Left ventricle myocardium inferior (tissue), 1 donor: ENCODE results near the gene ACVR1. TPM values are rescaled to one million over a fixed set of nuclear protein-coding genes. Genes with fewer than 3 reads are reported as not detected.

Source experiments
- DNase-seq: peaks from one replicate; pipeline ENCODE4 v3.0.0-alpha.2; 2020
- H3K27ac ChIP-seq: fragments of 200-600 bp; replicated peaks from 2 replicates; pipeline ENCODE4 v1.8.0; 2021
- H3K27me3 ChIP-seq: fragments of 200-600 bp; 2 replicates; pipeline ENCODE4 v1.8.0; 2021; ENCODE audit warnings: low read depth
- H3K36me3 ChIP-seq: fragments of 200-600 bp; 2 replicates; pipeline ENCODE4 v1.8.0; 2021
- H3K4me1 ChIP-seq: fragments of 200-600 bp; 2 replicates; pipeline ENCODE4 v1.8.0; 2021
- H3K4me3 ChIP-seq: fragments of 200-600 bp; 2 replicates; pipeline ENCODE4 v1.8.0; 2021; ENCODE audit warnings: mild to moderate bottlenecking, moderate library complexity
- H3K9me3 ChIP-seq: fragments of 200-600 bp; replicated peaks from 2 replicates; pipeline ENCODE4 v1.8.0; 2021
- intact Hi-C: fragments of 100-400 bp; cut with micrococcal nuclease; formaldehyde crosslinking; loops from one replicate; pipeline ENCODE4 v1.11.0; 2022
- total RNA-seq: library from RNA; stranded (reverse); fragmentation: NEBNext Ultra II Directional; extraction: Animal tissue kit (Norgen Biotek cat#: 25700); gene quantifications from one replicate; pipeline ENCODE4 v1.2.1, GENCODE V29; 2021
- TF ChIP-seq, protein P1 (sequence below): fragments of 200-600 bp; IDR thresholded peaks from 2 replicates; pipeline ENCODE4 v1.8.0; 2021; ENCODE audit warnings: antibody characterized with exemption, mild to moderate bottlenecking, borderline replicate concordance
- donor health status: DM: no; HTN: yes; CAD: no; lungs with severe emphysema.

Gene ACVR1
- total RNA-seq, 1 donor from 2014 or later, result 30.6 TPM

DNA sequence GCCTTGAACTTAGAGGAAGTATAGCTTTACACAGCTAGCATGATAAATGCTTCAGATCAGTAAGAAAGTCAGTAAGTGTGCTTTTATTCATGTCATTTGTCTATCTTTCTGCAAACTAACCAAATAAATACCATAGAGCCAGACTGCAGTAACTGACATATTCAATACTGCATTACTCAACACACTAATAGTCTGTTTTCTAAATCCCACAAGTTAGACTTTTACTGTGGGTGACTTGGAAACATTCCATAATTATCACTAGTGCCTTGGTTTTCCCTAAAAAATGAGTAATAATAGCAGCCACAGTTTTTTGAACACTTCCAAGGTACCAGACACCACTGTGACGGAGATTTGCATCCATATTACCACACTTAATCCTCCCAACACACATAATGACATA, 33.0 kb downstream of the ACVR1 start:
- no peaks in the 10 kb centered on the region for H3K27me3 ChIP-seq
- H3K4me1 ChIP-seq, result peaks cover 81% of the 10 kb centered on the region
- intact Hi-C loops, result no loop called here
- no peaks in the 10 kb centered on the region for H3K9me3 ChIP-seq
- no peak for DNase-seq
- no peak overlapping the region for H3K4me3 ChIP-seq
- no peaks in the 10 kb centered on the region for H3K36me3 ChIP-seq
- peak overlapping the region; percentile 88 for H3K27ac ChIP-seq
- TF ChIP-seq, protein P1, sequence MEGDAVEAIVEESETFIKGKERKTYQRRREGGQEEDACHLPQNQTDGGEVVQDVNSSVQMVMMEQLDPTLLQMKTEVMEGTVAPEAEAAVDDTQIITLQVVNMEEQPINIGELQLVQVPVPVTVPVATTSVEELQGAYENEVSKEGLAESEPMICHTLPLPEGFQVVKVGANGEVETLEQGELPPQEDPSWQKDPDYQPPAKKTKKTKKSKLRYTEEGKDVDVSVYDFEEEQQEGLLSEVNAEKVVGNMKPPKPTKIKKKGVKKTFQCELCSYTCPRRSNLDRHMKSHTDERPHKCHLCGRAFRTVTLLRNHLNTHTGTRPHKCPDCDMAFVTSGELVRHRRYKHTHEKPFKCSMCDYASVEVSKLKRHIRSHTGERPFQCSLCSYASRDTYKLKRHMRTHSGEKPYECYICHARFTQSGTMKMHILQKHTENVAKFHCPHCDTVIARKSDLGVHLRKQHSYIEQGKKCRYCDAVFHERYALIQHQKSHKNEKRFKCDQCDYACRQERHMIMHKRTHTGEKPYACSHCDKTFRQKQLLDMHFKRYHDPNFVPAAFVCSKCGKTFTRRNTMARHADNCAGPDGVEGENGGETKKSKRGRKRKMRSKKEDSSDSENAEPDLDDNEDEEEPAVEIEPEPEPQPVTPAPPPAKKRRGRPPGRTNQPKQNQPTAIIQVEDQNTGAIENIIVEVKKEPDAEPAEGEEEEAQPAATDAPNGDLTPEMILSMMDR, result no peak

DNA sequence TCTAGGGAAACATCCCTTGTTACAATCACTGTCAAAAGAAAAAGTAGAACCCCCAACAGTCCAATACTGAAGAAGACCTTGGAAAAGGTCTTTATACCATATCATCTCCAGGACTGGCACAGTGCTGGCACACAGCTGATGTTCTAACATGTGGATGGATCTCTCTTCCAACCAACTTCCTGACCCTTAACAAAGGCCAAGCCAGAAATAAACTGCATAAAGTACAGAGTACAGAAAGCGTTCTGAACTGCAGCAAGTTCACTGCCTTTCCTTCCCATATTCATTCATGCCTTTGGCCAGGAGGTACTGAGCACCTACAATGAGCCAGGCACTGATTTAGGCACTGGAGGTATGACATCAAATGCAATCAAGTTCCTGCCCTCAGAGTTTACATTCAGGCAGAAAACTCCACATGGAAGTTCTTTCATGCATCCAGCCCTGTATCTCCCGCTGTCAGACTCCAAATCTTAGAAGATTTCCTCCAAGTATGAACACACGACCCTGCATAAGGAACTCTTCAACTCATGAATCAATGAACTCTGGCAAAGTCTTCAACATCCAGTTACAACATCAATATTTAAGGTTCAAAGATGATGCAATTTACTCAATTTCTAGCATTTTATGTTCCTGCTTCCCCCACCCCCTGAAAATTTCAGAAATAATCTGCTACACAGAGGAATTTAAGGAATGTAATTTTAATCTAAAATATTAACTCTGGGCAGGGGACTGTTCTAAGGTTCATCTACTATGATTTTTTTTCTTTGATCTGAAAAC, 33.8 kb downstream of the ACVR1 start:
- H3K4me1 ChIP-seq, result peaks cover 88% of the 10 kb centered on the region
- DNase-seq, result no peak
- no peaks in the 10 kb centered on the region for H3K9me3 ChIP-seq
- H3K27ac ChIP-seq, result peak overlapping the region; percentile 88
- intact Hi-C loops, result no loop called here
- no peaks in the 10 kb centered on the region for H3K36me3 ChIP-seq
- no peak overlapping the region for H3K4me3 ChIP-seq
- TF ChIP-seq, protein P1, result no peak
- no peaks in the 10 kb centered on the region for H3K27me3 ChIP-seq

DNA sequence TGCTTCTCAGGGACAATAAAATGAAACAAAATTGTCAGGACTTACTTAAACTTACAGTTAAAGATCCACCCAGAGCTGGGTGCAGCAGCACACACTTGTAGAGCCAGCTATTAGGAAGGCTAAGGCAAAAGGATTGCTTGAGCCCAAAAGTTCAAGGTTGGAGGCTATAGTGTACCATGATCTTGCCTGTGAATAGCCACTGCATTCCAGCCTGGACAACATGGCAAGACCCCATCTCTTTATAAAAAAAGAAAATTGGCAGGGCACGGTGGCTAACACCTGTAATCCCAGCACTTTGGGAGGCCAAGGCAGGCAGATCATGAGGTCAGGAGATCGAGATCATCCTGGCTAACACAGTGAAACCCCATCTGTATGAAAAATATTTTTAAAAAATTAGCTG, 34.6 kb downstream of the ACVR1 start:
- H3K27me3 ChIP-seq, result no peaks in the 10 kb centered on the region
- no peak overlapping the region for H3K4me3 ChIP-seq
- intact Hi-C loops, result no loop called here
- no peaks in the 10 kb centered on the region for H3K9me3 ChIP-seq
- H3K36me3 ChIP-seq, result no peaks in the 10 kb centered on the region
- DNase-seq, result no peak
- TF ChIP-seq, protein P1, result no peak
- peaks cover 89% of the 10 kb centered on the region for H3K4me1 ChIP-seq
- peak overlapping the region; percentile 88 for H3K27ac ChIP-seq

DNA sequence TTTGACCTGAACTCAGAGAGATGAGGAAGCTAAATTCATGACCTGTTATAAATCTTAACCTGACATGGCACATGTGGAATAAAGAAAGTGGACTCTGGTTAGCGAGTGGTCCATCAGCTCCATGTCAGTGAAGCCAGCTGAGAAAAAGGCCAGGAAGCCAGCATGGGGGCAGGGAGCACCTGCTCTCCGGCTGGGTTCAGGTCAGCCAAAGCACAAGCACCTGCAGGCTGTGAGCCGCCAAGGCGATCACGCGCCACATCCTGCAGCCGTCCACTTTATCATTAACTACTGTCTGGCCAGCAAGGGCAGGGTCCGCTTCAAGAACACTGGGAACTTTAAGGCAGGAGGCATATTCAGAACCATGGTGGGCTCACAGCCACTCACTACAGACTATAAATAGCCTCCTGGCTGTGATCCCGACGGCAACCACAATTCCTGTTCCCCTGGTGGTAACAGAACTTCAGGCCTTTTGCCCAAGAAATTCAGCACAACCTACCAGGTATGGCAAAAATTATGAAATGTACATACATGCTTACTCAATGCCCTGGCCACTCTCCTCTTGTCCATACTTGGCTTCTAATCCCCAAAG, 35.5 kb downstream of the ACVR1 start:
- intact Hi-C loops, result no loop called here
- Histone ChIP-seq H3K4me3 (peak overlapping the region; percentile 14), H3K4me1 (peaks cover 97% of the 10 kb centered on the region)

DNA sequence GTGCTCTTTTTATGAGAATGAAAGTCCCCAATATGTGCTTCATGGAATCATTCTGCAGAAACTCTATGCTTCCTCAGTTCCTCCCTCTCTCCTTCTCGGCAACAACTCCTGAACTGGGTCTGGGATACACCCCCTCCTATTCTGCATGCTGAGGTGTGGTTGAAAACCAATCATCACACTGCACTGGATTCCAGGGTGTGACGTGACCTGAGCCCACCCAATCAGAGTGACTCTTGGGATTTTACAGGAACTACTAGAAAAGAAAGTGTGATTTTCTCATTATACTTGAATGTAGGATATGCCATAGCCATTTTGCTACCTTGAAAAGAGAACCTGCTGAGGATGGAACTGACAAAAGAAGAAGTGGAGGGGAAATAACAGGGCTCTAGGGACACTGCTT, 36.3 kb downstream of the ACVR1 start:
- H3K27ac ChIP-seq, result peak overlapping the region; percentile 88

More for the DNA sequence above, 35.5 kb downstream of the ACVR1 start:
- Histone ChIP-seq H3K27me3 (no peaks in the 10 kb centered on the region), H3K9me3 (no peaks in the 10 kb centered on the region), H3K36me3 (no peaks in the 10 kb centered on the region), H3K27ac (peak overlapping the region; percentile 88)
- peak; percentile 64 for DNase-seq
- TF ChIP-seq, protein P1, result peak; percentile 53

More for the DNA sequence above, 36.3 kb downstream of the ACVR1 start:
- Histone ChIP-seq H3K9me3 (no peaks in the 10 kb centered on the region), H3K4me3 (no peak overlapping the region), H3K27me3 (no peaks in the 10 kb centered on the region), H3K36me3 (no peaks in the 10 kb centered on the region), H3K4me1 (peaks cover 95% of the 10 kb centered on the region)
- DNase-seq, result no peak
- TF ChIP-seq, protein P1, result no peak
- intact Hi-C loops, result loop anchor here (5.0 kb wide), 1 partner anchor 53 kb away; no protein-coding TSS in a partner anchor
